Renal cortex interstitium (tissue), 11 donors: ENCODE data around the gene DAP3. TPM values are rescaled to one million over a fixed set of nuclear protein-coding genes. Genes with fewer than 3 reads are reported as not detected.
"Not testable (repeated sequence)": the region's sequence is repeated elsewhere in the genome, so short reads cannot be mapped to it uniquely, and the experiment has no call there.

Experiments
- DNase-seq, 11 donors: peaks; one replicate each; pipeline ENCODE4 v3.0.0-alpha.2; 2013; ENCODE audit warnings: low read depth in 9 of 11, low spot score in 4 of 11; ENCODE audit errors: extremely low read depth in 1 of 11
- polyA plus RNA-seq, 3 donors: library from polyadenylated mRNA; unstranded; fragments of 120-200 nt; gene quantifications; one replicate each; pipeline ENCODE4 v1.2.1, GENCODE V29; 2013; ENCODE audit not compliant: insufficient read length in 3 of 3

The DAP3 gene
- polyA plus RNA-seq, 3 donors = 114 to 127 (median 121) TPM

- DNase-seq = not testable (repeated sequence)
Measured at GRCh38 chr1:155699062-155699461, 10.2 kb downstream of the DAP3 start.

GRCh38 chr1:155701675-155702074 is 12.8 kb downstream of the DAP3 start:
- DNase-seq = not testable (repeated sequence)

- no peak for DNase-seq
Measured at GRCh38 chr1:155703216-155703615, 14.3 kb downstream of the DAP3 start.

- DNase-seq = not testable (repeated sequence)
Measured at GRCh38 chr1:155704414-155704813, 15.5 kb downstream of the DAP3 start.

- no peak for DNase-seq
Measured at GRCh38 chr1:155706139-155706538, 17.2 kb downstream of the DAP3 start.

- no peak for DNase-seq
Measured at GRCh38 chr1:155709391-155709790, 20.5 kb downstream of the DAP3 start.

GRCh38 chr1:155711457-155711856 is 22.6 kb downstream of the DAP3 start:
- DNase-seq = not testable (repeated sequence)

- not testable (repeated sequence) for DNase-seq
Measured at GRCh38 chr1:155712636-155713035, 23.7 kb downstream of the DAP3 start.

GRCh38 chr1:155713075-155713474 is 24.2 kb downstream of the DAP3 start:
- no peak for DNase-seq

- not testable (repeated sequence) for DNase-seq
Measured at GRCh38 chr1:155715056-155715455, 26.2 kb downstream of the DAP3 start.

- no peak for DNase-seq
Measured at GRCh38 chr1:155715777-155716176, 26.9 kb downstream of the DAP3 start.

- DNase-seq = no peak
Measured at GRCh38 chr1:155717041-155717440, 28.1 kb downstream of the DAP3 start.

- not testable (repeated sequence) for DNase-seq
Measured at GRCh38 chr1:155718524-155719115, 29.7 kb downstream of the DAP3 start.

GRCh38 chr1:155719703-155720102 is 30.8 kb downstream of the DAP3 start:
- no peak for DNase-seq

GRCh38 chr1:155725142-155725541 is 36.3 kb downstream of the DAP3 start:
- DNase-seq = no peak

- DNase-seq = peak; percentile 13 to 51 (median 38)
Measured at GRCh38 chr1:155729031-155729898, 40.4 kb downstream of the DAP3 start.

- no peak for DNase-seq
Measured at GRCh38 chr1:155740995-155741394, 52.1 kb downstream of the DAP3 start.

GRCh38 chr1:155741908-155742307 is 53.0 kb downstream of the DAP3 start:
- no peak for DNase-seq

GRCh38 chr1:155744711-155745283 is 55.9 kb downstream of the DAP3 start:
- DNase-seq = no peak
